GM12892 (cell line): ENCODE data around the gene TUBA1B.

Source experiments
- POLR2A ChIP-seq: IDR thresholded peaks from 2 replicates; pipeline ENCODE4 v1.6.1; 2011; ENCODE audit warnings: low read depth, low read length, control low read depth
- POLR2AphosphoS5 ChIP-seq: IDR thresholded peaks from 2 replicates; pipeline ENCODE4 v1.6.1; 2011; ENCODE audit warnings: low read depth, low read length, control low read depth

GRCh38 chr12:49154221-49154620, 23.0 kb upstream of the TUBA1B start:
- TF ChIP-seq POLR2A, result no peak
- no peak for TF ChIP-seq POLR2AphosphoS5
